ENCODE results near the gene KHDC1. TPM values are rescaled to one million over a fixed set of nuclear protein-coding genes. Genes with fewer than 3 reads are reported as not detected.

Gene KHDC1
- total RNA-seq, 4 donors from 2014 or later, result 0.13 to 0.34 TPM; not detected in 2

DNA sequence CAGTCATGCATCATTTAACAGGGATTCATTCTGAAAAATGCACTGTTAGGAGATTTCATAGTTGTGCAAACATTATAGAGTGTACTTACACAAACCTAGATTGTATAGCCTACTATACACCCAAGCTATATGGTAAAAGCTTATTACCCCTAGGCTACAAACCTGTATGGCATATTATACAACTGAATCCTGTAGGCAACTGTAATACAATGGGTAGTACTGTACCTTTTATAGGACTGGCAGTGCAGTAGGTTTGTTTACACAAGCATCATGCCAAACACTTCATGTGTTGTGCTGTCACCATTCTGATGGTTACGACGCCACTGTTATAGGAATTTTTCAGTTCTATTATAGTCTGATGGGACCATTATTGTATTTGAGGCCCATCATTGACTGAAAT lies 39.3 kb upstream of the KHDC1 start:
- WGBS, 2 donors, result 61 to 77% methylated on average over 2 of the region's 2 CpGs
- intact Hi-C loops (cut with DNase I; ENCODE audit: low total_unique reads), result no loop called here
- no peak overlapping the region for H3K4me3 ChIP-seq (ENCODE audit: low read depth, poor library complexity, severe bottlenecking)
- TF ChIP-seq POLR2A (IDR thresholded peaks at IDR 0.05), result no peak
- TF ChIP-seq, protein P1, sequence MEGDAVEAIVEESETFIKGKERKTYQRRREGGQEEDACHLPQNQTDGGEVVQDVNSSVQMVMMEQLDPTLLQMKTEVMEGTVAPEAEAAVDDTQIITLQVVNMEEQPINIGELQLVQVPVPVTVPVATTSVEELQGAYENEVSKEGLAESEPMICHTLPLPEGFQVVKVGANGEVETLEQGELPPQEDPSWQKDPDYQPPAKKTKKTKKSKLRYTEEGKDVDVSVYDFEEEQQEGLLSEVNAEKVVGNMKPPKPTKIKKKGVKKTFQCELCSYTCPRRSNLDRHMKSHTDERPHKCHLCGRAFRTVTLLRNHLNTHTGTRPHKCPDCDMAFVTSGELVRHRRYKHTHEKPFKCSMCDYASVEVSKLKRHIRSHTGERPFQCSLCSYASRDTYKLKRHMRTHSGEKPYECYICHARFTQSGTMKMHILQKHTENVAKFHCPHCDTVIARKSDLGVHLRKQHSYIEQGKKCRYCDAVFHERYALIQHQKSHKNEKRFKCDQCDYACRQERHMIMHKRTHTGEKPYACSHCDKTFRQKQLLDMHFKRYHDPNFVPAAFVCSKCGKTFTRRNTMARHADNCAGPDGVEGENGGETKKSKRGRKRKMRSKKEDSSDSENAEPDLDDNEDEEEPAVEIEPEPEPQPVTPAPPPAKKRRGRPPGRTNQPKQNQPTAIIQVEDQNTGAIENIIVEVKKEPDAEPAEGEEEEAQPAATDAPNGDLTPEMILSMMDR (IDR thresholded peaks at IDR 0.05), result no peak
- DNase-seq (ENCODE audit: low spot score in 2 of 2), result no peak

DNA sequence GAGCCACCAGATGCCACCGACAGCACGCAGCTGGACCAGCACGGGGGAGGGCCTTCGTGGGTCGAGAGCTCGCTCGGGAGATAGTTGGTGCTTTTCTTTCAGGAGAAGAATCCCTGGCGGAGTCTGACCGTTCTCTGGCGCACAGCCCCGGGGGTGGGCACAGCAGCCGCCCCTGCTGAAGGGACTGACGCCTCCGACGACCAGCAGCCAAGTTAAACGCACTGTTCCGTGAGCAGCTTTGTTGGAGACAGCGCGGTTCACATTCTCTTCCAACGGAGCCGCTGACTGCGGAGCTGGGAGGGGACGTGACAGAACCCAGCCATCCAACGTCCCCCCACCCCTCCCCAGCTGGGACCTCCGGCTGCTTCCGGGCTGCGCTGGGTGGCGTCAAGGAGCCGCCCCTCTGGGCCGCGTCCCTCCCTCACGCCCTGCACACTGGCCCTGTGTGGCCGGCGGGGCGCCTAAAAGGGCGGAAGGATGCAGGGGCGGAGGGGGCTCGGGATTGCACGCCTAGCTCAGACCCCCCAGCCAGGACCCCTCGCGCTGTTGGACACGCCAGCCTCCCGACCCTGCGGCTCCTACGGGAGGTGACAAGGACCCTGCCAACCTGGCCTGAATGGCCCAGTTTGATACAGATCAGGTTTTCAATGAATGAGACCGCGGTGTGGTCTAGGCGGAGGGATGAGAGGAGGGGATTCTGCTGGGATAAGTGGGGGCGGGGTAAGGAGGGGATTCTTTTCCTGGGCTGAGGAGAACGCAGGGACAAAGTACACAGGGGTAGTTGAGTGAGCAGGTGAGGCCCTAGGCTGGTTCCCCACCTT lies 36.4 kb upstream of the KHDC1 start:
- TF ChIP-seq, protein P1 (IDR thresholded peaks at IDR 0.05), result no peak
- no peak for TF ChIP-seq POLR2A (IDR thresholded peaks at IDR 0.05)
- intact Hi-C loops (cut with DNase I; ENCODE audit: low total_unique reads), result no loop called here
- WGBS, 2 donors, result 35 to 56% methylated on average over 38 to 44 of the region's 50 CpGs
- DNase-seq (ENCODE audit: low spot score in 2 of 2), result no peak
- no peak overlapping the region for H3K4me3 ChIP-seq (ENCODE audit: low read depth, poor library complexity, severe bottlenecking)

DNA sequence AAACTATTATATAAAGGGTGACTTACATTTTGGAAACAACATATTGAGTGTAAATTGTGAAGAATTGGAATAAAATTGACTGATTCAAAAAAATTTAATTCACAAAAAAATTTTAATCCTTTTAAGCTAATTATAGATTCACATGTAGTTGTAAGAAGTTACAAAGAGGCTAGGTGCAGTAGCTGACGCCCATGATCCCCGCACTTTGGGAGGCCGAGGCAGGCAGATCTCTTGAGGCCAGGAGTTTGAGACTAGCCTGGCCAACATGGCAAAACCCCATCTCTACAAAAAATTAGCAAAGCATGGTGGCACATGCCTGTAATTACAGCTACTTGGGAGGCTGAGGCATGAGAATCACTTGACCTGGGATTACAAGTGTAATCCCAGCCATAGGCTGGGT lies 30.3 kb upstream of the KHDC1 start:
- DNase-seq (ENCODE audit: low spot score in 2 of 2), result no peak
- 95 to 97% methylated on average over 3 of the region's 3 CpGs for WGBS, 2 donors
- H3K4me3 ChIP-seq (ENCODE audit: low read depth, poor library complexity, severe bottlenecking), result no peak overlapping the region
- intact Hi-C loops (cut with DNase I; ENCODE audit: low total_unique reads), result no loop called here
- TF ChIP-seq POLR2A (IDR thresholded peaks at IDR 0.05), result no peak
- TF ChIP-seq, protein P1 (IDR thresholded peaks at IDR 0.05), result no peak

DNA sequence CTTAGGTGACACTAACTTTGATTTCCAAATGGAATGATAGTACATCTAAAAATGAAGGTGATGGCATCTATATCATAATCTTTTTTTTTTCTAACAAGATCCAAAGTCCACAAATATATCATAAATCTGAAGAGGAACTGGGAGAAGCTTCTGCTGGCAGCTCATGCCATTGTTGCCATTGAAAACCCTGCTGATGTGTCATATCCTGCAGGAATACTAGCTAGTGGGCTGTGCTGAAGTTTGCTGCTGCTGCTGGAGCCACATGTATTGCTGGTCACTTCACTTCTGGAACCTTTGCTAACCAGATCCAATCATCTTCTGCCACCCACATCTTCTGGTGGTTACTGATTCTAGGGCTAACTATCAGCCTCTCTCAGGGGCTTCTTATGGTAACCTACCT lies 27.4 kb upstream of the KHDC1 start:
- no peak for TF ChIP-seq POLR2A (IDR thresholded peaks at IDR 0.05)
- TF ChIP-seq, protein P1 (IDR thresholded peaks at IDR 0.05), result no peak
- no peak for DNase-seq (ENCODE audit: low spot score in 2 of 2)
- H3K4me3 ChIP-seq (ENCODE audit: low read depth, poor library complexity, severe bottlenecking), result no peak overlapping the region
- intact Hi-C loops (cut with DNase I; ENCODE audit: low total_unique reads), result no loop called here

DNA sequence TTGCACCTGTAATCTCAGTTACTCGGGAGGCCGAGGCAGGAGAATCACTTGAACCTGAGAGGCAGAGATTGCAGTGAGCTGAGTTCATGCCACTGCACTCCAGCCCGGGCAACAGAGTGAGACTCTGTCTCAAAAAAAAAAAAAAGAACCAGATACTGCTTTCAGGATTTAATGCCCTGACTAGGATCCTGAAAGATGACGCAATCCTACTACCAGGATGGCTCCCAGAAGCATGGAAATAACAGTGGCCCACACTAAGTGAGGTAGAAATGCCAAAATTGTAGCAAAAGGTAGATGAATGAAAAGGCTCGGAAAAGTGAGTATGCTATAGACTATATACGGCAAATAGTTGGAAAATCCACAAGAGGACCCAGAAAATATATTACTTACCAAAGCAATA lies 23.8 kb upstream of the KHDC1 start:
- DNase-seq (ENCODE audit: low spot score in 2 of 2), result no peak
- no peak for TF ChIP-seq POLR2A (IDR thresholded peaks at IDR 0.05)
- TF ChIP-seq, protein P1 (IDR thresholded peaks at IDR 0.05), result no peak
- no peak overlapping the region for H3K4me3 ChIP-seq (ENCODE audit: low read depth, poor library complexity, severe bottlenecking)
- intact Hi-C loops (cut with DNase I; ENCODE audit: low total_unique reads), result no loop called here
- WGBS, 2 donors, result 91 to 92% methylated on average over 6 of the region's 6 CpGs

All from lower leg skin (tissue), 4 donors.